ENCODE results near the gene TJP1. TPM values are rescaled to one million over a fixed set of nuclear protein-coding genes. Genes with fewer than 3 reads are reported as not detected.

Gene TJP1
- total RNA-seq, 4 donors from 2014 or later = 33.2 to 47.2 (median 42.9) TPM

DNA sequence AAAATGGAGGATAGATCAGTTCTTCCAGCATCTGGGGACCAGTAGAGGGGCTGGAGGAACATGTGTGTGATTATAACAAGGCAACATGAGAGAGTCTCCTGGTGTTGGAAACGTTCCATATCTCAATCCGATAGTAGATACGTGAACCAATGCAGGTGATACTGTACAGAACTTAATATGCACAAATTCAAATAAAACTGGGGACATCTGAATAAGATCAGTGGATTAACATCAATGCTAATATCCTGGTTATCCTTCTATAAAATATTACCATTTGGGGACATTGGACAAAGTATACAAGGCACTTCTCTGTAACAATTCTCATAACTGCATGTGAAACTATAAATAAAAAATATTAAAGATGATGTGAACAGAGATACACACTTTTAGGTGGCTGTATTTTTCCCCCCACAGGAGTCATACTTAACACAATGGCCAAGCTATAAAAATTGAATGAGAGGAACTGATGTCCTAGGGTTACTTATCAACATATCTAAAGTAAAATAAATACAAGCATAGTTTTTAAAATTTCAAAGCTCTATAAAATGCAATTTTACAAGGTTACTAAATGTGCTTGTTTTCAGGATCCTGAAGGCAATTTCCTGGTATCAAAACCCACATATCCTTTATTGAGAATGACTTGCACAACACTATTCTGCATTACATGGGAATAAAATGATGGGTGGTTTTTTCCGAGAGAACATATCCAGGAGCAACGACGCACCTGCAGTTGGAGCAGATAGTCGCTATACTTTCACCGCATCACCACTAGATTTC is 31.1 kb upstream of the TJP1 start:
- no peak for DNase-seq
- Histone ChIP-seq H3K4me1 (no peaks in the 10 kb centered on the region), H3K36me3 (no peaks in the 10 kb centered on the region), H3K27ac (no peak overlapping the region), H3K4me3 (no peak overlapping the region), H3K27me3 (no peaks in the 10 kb centered on the region), H3K9me3 (no peaks in the 10 kb centered on the region)
- TF ChIP-seq, protein P1, sequence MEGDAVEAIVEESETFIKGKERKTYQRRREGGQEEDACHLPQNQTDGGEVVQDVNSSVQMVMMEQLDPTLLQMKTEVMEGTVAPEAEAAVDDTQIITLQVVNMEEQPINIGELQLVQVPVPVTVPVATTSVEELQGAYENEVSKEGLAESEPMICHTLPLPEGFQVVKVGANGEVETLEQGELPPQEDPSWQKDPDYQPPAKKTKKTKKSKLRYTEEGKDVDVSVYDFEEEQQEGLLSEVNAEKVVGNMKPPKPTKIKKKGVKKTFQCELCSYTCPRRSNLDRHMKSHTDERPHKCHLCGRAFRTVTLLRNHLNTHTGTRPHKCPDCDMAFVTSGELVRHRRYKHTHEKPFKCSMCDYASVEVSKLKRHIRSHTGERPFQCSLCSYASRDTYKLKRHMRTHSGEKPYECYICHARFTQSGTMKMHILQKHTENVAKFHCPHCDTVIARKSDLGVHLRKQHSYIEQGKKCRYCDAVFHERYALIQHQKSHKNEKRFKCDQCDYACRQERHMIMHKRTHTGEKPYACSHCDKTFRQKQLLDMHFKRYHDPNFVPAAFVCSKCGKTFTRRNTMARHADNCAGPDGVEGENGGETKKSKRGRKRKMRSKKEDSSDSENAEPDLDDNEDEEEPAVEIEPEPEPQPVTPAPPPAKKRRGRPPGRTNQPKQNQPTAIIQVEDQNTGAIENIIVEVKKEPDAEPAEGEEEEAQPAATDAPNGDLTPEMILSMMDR (IDR thresholded peaks at IDR 0.05 in 4 of 5, conservative IDR thresholded peaks at IDR 0.05 in 1 of 5) = no peak
- TF ChIP-seq POLR2A (IDR thresholded peaks at IDR 0.05) = no peak
- ATAC-seq = no peak
- intact Hi-C loops (cut with DNase I; ENCODE audit: low total_unique reads) (no loop called here), in situ Hi-C loops (cut with MboI; ENCODE audit: low sequenced_read_pairs in 4 of 4) (no loop called here)

DNA sequence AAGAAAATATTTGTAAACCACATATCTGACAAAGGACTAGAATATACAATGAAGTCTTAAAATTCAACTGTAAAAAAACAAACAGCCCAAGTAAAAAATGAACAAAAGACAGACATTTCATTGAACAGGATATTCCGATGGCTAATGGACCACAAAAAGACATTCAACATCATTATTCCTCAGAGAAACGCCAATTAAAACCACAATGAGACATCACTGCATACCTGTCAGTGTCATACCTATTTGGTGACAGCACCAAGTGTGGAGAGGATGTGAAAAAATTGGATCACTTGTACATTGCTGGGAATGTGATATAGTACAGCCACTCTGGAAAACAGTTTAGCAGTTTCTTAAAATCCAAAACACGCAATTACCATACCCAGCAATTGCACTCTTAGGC is 29.9 kb upstream of the TJP1 start:
- H3K36me3 ChIP-seq = no peaks in the 10 kb centered on the region
- H3K4me3 ChIP-seq = no peak overlapping the region
- no peak overlapping the region for H3K27ac ChIP-seq
- in situ Hi-C loops (cut with MboI; ENCODE audit: low sequenced_read_pairs in 4 of 4) (no loop called here), intact Hi-C loops (cut with DNase I; ENCODE audit: low total_unique reads) (no loop called here)
- DNase-seq (no peak), ATAC-seq (no peak)
- H3K4me1 ChIP-seq = no peaks in the 10 kb centered on the region
- TF ChIP-seq, protein P1 (IDR thresholded peaks at IDR 0.05 in 4 of 5, conservative IDR thresholded peaks at IDR 0.05 in 1 of 5) = no peak
- no peak for TF ChIP-seq POLR2A (IDR thresholded peaks at IDR 0.05)
- no peaks in the 10 kb centered on the region for H3K9me3 ChIP-seq
- no peaks in the 10 kb centered on the region for H3K27me3 ChIP-seq

DNA sequence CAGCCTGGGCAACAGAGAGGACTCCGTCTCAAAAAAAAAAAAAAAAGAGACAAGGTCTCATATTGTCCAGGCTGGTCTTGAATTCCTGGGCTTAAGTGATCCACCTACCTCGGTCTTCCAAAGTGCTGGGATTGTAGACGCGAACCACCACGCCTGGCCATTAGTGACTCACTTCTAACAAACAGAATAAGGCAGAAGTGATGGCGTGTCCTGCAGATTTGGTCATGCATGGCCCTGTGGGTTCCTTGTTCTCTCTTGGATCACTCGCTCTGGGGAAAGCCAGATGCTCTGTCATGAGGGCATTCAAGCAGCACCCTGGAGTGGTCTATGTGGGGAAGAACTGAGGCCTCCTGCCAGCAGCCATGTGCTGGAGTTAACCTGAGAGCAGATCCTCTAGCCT is 27.4 kb upstream of the TJP1 start:
- Histone ChIP-seq H3K9me3 (no peaks in the 10 kb centered on the region), H3K27ac (no peak overlapping the region), H3K27me3 (no peaks in the 10 kb centered on the region), H3K4me3 (no peak overlapping the region), H3K4me1 (no peaks in the 10 kb centered on the region), H3K36me3 (no peaks in the 10 kb centered on the region)
- intact Hi-C loops (cut with DNase I; ENCODE audit: low total_unique reads) = no loop called here
- TF ChIP-seq POLR2A (IDR thresholded peaks at IDR 0.05) = no peak
- TF ChIP-seq, protein P1 (IDR thresholded peaks at IDR 0.05 in 4 of 5, conservative IDR thresholded peaks at IDR 0.05 in 1 of 5) = no peak
- DNase-seq (no peak), ATAC-seq (no peak)
- in situ Hi-C loops (cut with MboI; ENCODE audit: low sequenced_read_pairs in 4 of 4) = no loop called here

DNA sequence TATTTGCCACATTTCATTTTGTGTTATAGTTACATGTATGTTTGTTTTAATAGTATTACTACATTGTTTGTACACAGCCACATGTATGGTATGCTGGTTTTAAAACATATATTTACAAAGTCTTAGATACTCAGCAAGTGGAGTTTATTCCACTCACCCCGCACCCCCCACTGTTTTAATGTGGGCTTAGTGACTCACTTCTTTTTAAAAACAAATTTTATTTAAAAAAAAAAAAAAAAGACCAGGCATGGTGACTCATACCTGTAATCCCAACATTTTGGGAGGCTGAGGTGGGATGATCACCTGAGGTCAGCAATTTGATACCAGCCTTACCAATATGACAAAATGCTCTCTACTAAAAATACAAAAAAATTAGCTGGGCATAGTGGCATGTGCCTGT is 26.9 kb upstream of the TJP1 start:
- H3K9me3 ChIP-seq = no peaks in the 10 kb centered on the region
- TF ChIP-seq, protein P1 (IDR thresholded peaks at IDR 0.05 in 4 of 5, conservative IDR thresholded peaks at IDR 0.05 in 1 of 5) = no peak
- TF ChIP-seq POLR2A (IDR thresholded peaks at IDR 0.05) = no peak
- H3K4me3 ChIP-seq = no peak overlapping the region
- intact Hi-C loops (cut with DNase I; ENCODE audit: low total_unique reads) (no loop called here), in situ Hi-C loops (cut with MboI; ENCODE audit: low sequenced_read_pairs in 4 of 4) (no loop called here)
- H3K27me3 ChIP-seq = no peaks in the 10 kb centered on the region
- ATAC-seq = no peak
- no peak for DNase-seq
- no peaks in the 10 kb centered on the region for H3K36me3 ChIP-seq
- no peak overlapping the region for H3K27ac ChIP-seq
- H3K4me1 ChIP-seq = no peaks in the 10 kb centered on the region
